ENCODE results near the gene AIFM1.
"Not testable (repeated sequence)": the region's sequence is repeated elsewhere in the genome, so short reads cannot be mapped to it uniquely, and the experiment has no call there.

The AIFM1 gene

DNA sequence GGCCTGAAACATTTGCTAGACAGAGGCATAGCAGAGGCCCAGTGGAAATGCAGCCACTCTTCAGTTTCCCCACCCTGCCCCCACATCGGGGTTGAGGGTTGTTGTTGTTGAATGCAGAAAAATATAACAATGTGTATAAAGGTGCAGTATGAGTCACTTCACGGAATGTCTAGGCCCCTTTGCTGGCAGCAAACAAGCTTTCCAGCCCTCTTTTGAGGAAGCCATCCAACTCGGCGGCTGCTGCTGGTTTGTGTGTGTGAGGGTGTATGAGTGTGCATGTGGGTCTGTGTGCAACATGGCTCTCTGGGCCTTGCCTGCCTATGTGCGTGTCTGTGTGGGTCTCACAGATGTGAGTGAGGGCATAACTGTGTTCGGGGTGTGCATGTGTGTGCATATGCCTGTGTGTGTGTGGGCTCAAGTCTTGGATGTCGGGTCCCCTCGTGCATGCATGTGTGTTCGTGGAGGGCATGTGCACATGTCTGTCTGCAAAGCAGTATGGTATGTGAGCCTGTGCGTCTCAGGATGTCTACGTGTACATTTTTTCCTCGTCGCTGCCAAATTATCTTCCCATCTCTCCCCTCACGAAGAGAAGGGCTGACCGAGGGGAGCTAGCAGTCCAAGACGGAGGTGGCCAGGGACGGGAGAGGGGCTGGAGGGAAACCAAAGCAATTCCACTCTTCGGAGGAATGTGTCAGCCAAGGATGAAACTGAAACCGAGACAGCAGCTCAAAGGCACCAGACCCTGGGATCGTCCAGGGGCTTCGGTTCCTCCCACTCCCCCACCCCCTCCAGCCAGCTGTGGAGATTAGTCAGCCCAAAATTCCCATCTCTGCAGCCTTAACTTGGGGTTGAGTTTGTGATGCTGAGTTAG, 47.0 kb downstream of the AIFM1 start:
- no peak for DNase-seq

- DNase-seq = no peak
These were observed 48.5 kb downstream of the AIFM1 start for GRCh38 chrX:130117166-130117565.

DNA sequence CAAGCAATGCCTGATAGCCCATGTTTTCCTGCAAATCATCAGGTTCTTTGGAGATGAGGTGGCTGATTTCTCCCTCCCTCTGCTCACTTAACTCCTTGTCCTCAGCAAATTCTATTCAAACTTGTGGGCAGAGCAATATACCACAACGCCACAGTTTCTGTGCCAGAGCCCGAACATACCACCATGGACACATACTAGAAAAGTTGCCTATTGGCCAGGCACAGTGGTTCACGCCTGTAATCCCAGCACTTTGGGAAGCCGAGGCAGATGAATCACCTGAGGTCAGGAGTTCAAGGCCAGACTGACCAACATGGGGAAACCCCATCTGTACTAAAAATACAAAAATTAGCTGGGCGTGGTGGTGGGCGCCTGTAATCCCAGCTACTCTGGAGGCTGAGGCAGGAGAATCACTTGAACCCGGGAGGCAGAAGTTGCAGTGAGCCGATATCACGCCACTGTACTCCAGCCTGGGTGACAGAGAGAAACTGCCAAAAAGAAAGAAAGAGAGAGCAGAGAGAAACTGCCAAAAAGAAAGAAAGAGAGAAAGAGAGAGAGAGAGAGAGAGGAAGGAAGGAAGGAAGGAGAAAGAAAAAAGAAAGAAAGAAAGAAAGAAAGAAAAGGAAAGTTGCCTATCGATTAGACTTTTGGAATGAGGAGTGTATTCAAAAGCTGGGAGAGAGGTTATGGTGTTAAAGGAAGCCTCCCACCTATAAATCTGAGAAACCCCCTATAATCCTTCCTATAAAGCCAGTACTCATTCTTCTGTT, 50.3 kb downstream of the AIFM1 start:
- not testable (repeated sequence) for DNase-seq

DNA sequence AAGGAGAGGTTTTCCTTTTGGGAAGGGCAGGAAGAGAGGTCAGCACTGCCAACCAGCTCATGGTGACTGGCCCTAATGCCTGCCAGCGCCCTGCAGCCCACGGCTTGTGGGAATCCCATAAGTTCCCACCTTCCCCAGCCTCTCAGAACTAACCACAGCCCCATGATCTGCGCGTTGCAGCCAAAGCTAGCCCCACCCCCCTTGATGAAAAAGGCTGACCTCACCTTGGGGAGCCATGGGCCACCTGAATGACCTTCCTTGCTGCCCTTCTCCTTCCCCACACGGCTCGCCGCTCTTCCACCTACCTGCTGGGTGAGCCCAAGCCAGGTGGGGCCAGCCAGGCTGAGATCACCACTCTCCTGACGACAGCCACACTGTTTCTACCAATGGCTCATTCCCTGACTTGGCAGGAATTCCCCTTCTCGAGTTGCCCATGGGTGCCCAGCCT, 51.5 kb downstream of the AIFM1 start:
- DNase-seq = no peak

DNA sequence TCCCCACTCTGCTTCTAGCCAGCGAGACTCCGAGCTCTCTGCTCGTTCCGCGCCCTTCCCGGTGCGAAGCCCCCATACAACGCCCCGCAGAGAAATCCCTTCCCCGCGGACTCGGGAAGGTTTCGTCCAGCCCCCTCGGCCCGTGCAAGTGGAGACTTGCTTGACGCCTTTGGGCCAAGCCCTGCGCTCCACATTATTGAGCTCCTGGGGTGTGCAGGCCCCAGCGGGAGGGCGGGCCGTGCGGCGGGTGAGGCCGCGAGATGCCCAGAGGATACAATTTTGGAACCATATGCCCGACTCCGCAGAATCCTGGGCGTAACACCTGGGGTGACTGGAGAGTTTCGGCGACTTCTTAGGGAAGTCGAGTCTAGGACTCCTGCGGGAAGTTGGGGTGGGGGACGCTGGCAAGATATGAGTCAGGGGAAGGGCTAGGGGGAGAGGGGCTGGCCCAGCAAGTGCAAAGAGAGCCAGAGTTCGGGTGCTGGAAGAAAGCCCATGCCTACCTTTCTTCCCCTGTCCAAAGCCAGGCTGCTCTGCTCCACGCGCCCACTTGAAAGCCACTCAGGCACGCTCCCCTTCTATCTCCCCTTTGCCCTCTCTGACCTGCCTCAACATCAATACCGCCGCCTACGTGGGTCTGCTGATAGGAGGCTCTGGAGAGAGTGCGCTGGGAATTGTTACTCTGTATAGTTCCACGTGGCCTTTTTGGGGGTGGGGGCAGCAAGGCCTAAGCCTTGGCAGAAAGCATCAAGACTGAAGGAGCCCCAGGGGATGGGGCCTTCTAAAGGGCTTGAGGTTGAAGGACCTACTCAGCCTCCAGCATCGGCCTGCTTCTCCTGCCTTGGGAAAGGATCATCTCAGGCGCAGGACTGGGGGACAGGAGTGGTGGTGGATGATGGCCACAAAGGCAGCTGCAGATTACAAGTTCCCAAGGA, 54.2 kb downstream of the AIFM1 start:
- DNase-seq = no peak

DNA sequence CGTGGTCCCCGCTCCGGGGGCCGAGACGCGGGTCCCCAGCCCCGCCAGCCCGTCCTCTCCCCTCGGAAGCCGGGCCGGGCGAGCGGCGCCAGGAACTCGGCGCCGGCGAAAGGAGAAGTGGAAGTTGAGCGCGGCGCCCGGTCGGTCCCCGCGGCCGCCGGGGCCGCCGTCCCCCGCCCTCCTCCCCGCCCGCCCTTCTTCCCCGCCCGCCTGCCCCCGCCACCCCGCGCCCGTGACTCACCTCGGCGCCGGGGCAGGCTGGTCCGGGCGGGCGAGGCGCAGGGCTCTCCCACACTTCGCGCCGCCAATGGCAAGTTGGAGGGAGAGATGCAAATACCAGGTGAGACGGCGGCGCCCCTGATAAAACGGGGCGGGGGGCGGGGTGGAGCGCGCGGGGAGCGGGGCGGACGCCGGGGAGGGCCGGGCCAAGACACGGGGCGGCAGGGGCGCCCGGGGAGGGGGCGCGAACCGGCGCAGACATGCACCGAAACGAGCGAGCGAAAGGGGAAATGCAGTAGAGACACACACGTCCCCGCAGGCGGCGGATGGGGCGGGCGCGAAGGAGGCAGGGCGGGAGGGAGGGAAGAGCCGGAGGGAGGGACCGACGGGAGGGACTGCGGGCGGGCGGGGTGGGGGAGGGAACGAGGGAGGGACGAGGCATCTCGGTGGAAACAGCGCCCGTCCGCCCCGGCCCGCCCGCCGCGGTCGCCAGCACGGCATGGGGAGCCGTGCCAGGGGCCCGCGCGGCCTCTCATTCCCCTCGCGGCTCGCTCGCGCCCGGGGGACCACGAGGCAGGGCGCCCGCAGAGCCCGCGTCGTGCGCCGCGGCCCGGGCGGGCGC, 55.0 kb downstream of the AIFM1 start, which contains the start of gene ELF4:
TSS of gene ELF4 (minus strand) at position 119 of the 841 bp plus-strand sequence. CDS start 29,167 bp downstream, outside the sequence.
- peak; percentile 56 to 64 for DNase-seq

- DNase-seq = no peak
These were observed 55.9 kb downstream of the AIFM1 start for GRCh38 chrX:130109429-130110378.

DNA sequence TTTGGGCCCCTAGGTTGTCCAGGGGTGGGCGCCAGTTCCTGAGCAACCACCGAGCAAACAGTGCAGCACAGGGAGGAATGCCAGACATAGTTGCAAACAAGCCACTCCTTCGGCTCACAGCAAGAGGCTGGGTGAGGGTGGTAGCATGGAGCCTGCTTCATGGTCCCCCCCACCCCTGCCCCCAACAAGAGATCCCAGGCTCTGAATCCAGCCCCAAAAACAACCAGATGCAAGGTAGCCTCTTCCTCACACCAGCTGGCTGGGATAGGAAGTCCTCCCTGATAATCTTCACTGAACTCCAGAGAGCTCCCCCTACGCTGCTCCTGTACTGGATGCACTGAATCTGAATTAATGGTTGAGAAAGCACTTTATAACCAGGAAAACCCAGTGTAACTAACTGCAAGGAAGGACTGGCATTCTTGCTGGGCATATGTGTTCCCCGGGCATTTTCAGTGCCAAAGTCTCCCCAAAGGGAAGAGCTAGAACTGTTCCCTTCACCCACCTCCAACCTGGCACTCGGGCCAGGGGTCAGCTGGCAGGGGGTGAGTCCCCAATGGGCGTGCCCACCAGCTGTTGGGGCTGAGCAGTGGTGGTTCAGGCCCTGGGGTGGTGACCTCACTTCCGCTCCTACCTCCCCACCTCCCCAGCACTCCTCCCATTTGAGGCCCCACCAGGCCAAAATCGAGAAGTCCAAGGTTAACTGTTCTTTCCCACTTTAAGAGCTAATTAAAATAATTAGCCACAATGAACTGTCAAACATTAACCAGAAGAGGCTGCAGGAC, 56.8 kb downstream of the AIFM1 start:
- DNase-seq = peak; percentile 46 to 67

GRCh38 chrX:130106071-130106470, 59.6 kb downstream of the AIFM1 start:
- DNase-seq = no peak

GRCh38 chrX:130105244-130105643, 60.4 kb downstream of the AIFM1 start:
- no peak for DNase-seq

GRCh38 chrX:130103605-130104004, 62.0 kb downstream of the AIFM1 start:
- DNase-seq = no peak

DNA sequence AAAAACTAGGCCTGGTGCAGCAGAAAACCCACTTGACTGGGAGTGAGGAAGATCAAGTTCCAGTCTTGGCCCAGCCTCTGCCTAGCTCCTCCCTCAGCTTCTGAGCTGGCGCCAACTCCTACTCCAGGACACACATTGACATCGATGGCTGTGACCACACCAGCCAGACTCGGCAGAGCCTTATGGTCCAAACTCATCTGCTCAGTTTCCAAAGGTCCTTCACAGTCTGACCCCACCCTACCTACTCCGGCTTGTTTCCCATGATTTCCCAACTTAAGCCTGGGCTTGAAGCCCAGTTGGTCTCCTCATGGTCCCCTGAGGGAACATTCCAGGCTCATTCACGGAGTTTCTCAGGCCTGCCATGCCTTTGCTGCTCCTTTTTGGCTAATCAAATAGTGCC, 65.5 kb downstream of the AIFM1 start:
- no peak for DNase-seq

GRCh38 chrX:130098210-130098552, 67.5 kb downstream of the AIFM1 start:
- no peak for DNase-seq

DNA sequence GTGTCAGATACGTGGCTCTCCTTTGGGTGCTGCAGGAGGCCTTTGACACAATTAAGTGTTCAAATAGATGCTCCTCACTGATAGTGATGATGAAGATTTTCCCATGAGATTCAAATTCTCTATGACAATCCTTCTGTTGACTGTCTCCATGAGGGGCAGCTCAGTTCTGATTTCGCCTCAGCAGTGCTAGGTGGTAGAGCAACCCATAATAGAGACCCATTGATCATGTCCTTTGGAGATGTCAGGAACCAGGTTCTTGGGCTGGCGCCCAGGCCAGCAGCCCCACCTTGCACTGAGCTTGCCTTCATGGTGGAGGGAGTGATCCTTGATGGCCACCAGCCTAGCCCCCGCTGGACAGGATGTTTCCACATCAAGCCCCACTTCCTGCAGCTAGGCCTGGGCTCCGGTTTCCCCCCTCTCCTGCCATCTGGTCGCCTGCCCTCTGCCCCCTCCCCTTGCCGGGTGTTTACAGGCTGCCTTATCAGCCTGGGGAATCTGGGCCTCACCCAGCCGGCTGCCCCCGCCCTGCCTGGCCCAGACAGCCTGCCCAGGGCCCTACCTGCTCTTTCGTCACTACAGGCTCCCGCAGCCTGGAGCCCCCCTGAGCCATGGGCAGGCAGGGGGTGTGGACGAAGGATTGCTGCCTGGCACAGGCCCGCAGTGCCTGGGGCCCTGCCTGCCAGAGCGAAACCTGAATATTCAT, 68.0 kb downstream of the AIFM1 start:
- DNase-seq = peak; percentile 37 to 39

- DNase-seq = no peak
These were observed 70.2 kb downstream of the AIFM1 start for GRCh38 chrX:130095249-130096030.

GRCh38 chrX:130094696-130095095, 70.9 kb downstream of the AIFM1 start:
- DNase-seq = no peak

- no peak for DNase-seq
These were observed 72.4 kb downstream of the AIFM1 start for GRCh38 chrX:130093271-130093670.

GRCh38 chrX:130091980-130092522, 73.6 kb downstream of the AIFM1 start:
- DNase-seq = peak; percentile 91

All from CD4-positive, alpha-beta T cell treated with Interleukin-4 for 1 hour (primary cell).